ENCODE data around the gene WFDC2.

DNA sequence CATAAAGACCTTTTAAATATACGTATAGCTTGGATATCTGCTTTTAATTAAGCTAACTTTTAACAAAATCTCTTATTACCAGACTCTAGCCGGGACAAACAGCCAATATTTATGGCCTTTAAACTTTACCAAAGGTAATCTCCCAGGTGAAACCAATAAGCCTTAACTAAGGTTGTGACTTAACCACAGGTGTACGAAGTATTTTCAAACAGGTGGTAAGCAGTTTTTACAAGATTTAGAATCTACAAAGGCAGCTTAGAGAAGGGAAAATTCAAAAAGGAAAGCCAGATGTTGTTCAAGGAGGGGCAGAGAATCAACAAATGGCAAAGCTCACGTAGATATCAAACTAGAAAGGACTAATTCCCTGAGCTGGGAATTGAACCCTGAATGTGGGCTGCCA, 15.8 kb downstream of the WFDC2 start:
- TF ChIP-seq, protein P1, sequence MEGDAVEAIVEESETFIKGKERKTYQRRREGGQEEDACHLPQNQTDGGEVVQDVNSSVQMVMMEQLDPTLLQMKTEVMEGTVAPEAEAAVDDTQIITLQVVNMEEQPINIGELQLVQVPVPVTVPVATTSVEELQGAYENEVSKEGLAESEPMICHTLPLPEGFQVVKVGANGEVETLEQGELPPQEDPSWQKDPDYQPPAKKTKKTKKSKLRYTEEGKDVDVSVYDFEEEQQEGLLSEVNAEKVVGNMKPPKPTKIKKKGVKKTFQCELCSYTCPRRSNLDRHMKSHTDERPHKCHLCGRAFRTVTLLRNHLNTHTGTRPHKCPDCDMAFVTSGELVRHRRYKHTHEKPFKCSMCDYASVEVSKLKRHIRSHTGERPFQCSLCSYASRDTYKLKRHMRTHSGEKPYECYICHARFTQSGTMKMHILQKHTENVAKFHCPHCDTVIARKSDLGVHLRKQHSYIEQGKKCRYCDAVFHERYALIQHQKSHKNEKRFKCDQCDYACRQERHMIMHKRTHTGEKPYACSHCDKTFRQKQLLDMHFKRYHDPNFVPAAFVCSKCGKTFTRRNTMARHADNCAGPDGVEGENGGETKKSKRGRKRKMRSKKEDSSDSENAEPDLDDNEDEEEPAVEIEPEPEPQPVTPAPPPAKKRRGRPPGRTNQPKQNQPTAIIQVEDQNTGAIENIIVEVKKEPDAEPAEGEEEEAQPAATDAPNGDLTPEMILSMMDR (IDR thresholded peaks at IDR 0.05), result no peak
- TF ChIP-seq POLR2A (IDR thresholded peaks at IDR 0.05), result no peak
